Mammary epithelial cell (primary cell): ENCODE measurements around the gene DPP10.

ENCODE experiments used
- CTCF ChIP-seq, 2 donors: IDR thresholded peaks in 1 of 2; conservative IDR thresholded peaks in 1 of 2; 2 replicates each; pipeline ENCODE4 v1.5.1; 2011 to 2012; ENCODE audit warnings: inconsistent platforms in 2 of 2, low read length in 2 of 2, mild to moderate bottlenecking in 2 of 2, control low read depth in 1 of 2, low read depth in 1 of 2; ENCODE audit not compliant: insufficient read depth in 1 of 2; ENCODE audit errors: extremely low read depth in 1 of 2
- EZH2 ChIP-seq: IDR thresholded peaks from 2 replicates; pipeline ENCODE4 v1.6.1; 2012; ENCODE audit warnings: low read length, inconsistent platforms, borderline replicate concordance

DNA sequence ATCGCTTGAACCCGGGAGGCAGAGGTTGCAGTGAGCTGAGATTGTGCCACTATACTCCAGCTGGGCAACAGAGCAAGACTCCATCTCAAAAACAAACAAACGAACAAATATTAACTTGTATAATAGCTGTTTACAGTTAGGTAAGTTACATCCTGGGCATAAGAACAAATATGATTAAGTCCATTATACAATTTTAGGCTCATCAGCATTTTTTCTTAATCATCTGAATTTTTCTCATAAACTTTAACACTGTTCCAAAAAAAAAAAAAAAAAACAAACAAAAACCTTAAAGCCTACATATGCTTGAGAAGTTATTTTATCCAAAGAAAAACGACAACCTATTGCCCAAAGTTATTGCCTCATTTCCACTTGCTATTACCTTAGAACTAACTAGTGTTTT, 1042.5 kb downstream of the DPP10 start:
- TF ChIP-seq CTCF (conservative IDR thresholded peaks at IDR 0.05 in 1 of 2, IDR thresholded peaks at IDR 0.05 in 1 of 2; ENCODE audit: extremely low read depth in 1 of 2, insufficient read depth in 1 of 2, low read depth in 1 of 2, low read length in 2 of 2) (no peak), EZH2 (no peak)
